IPS-18a (cell line): ENCODE data around the gene SATB1.

Source experiments
- H3K27ac ChIP-seq: one replicate; pipeline ENCODE4 v1.5.1; 2013; ENCODE audit warnings: low read length
- H3K27me3 ChIP-seq: one replicate; pipeline ENCODE4 v1.6.1; 2013; ENCODE audit warnings: mild to moderate bottlenecking, low read length; ENCODE audit not compliant: control insufficient read depth, insufficient read depth
- H3K36me3 ChIP-seq: one replicate; pipeline ENCODE4 v1.6.1; 2013; ENCODE audit warnings: low read depth, low read length; ENCODE audit not compliant: control insufficient read depth
- H3K4me1 ChIP-seq: one replicate; pipeline ENCODE4 v1.6.1; 2013; ENCODE audit warnings: low read depth, low read length; ENCODE audit not compliant: control insufficient read depth
- H3K4me3 ChIP-seq: one replicate; pipeline ENCODE4 v1.5.1; 2013; ENCODE audit warnings: low read length
- H3K9ac ChIP-seq: one replicate; pipeline ENCODE4 v1.6.1; 2013; ENCODE audit warnings: mild to moderate bottlenecking, low read length, moderate library complexity
- H3K9me3 ChIP-seq: one replicate; pipeline ENCODE4 v1.6.1; 2013; ENCODE audit warnings: low read depth, low read length; ENCODE audit not compliant: control insufficient read depth

The SATB1 gene

GRCh38 chr3:18300916-18301315 is 124.2 kb downstream of the SATB1 start:
- Histone ChIP-seq H3K9ac (no peak overlapping the region), H3K36me3 (no peaks in the 10 kb centered on the region), H3K27ac (no peak overlapping the region), H3K9me3 (no peaks in the 10 kb centered on the region), H3K4me3 (no peak overlapping the region), H3K4me1 (no peaks in the 10 kb centered on the region), H3K27me3 (no peaks in the 10 kb centered on the region)

- H3K9me3 ChIP-seq: no peaks in the 10 kb centered on the region
- no peak overlapping the region for H3K4me3 ChIP-seq
- H3K9ac ChIP-seq: no peak overlapping the region
These were observed 128.0 kb downstream of the SATB1 start for GRCh38 chr3:18297126-18297525.

More at GRCh38 chr3:18297126-18297525, 128.0 kb downstream of the SATB1 start:
- Histone ChIP-seq H3K36me3 (no peaks in the 10 kb centered on the region), H3K27ac (no peak overlapping the region), H3K4me1 (no peaks in the 10 kb centered on the region), H3K27me3 (no peaks in the 10 kb centered on the region)
